MCF 10A (cell line): ENCODE results near the gene PKNOX2. TPM values are rescaled to one million over a fixed set of nuclear protein-coding genes. Genes with fewer than 3 reads are reported as not detected.

ENCODE experiments used
- BruUV-seq: library from RNA; stranded (reverse); fragments of 400-500 nt; replicated peaks from 2 replicates; lab custom pipeline; 2021; lab: Mats Ljungman, UMichigan
- CTCF ChIA-PET: fragments of 300-600 bp; sonication (Branson Sonifier 250); formaldehyde crosslinking; extraction: SDS; loops from one replicate; lab custom pipeline; 2021; ENCODE audit warnings: antibody characterized with exemption, inconsistent platforms; lab: Yijun Ruan, JAX
- POLR2A ChIA-PET: fragments of 300-600, 350-650 bp; sonication (Branson Sonifier 250); formaldehyde crosslinking; extraction: SDS; loops from one replicate; lab custom pipeline; 2020; ENCODE audit warnings: antibody characterized with exemption, inconsistent platforms; lab: Yijun Ruan, JAX
- DNase-seq: peaks from one replicate; pipeline ENCODE4 v3.0.0-alpha.2; 2018; ENCODE audit not compliant: unreplicated experiment
- H3K27ac Mint-ChIP-seq: one replicate; pipeline ENCODE4 v1.8.0; 2022; ENCODE audit warnings: mild to moderate bottlenecking, low read depth, mixed read lengths; ENCODE audit not compliant: unreplicated experiment
- H3K27me3 Mint-ChIP-seq: one replicate; pipeline ENCODE4 v1.8.0; 2022; ENCODE audit warnings: mixed read lengths; ENCODE audit not compliant: insufficient read depth, unreplicated experiment
- H3K36me3 Mint-ChIP-seq: one replicate; pipeline ENCODE4 v1.8.0; 2022; ENCODE audit warnings: mild to moderate bottlenecking, moderate library complexity, mixed read lengths; ENCODE audit not compliant: insufficient read depth, unreplicated experiment
- H3K4me1 Mint-ChIP-seq: one replicate; pipeline ENCODE4 v1.8.0; 2022; ENCODE audit warnings: mixed read lengths; ENCODE audit not compliant: insufficient read depth, unreplicated experiment
- H3K4me3 Mint-ChIP-seq: one replicate; pipeline ENCODE4 v1.8.0; 2022; ENCODE audit warnings: mild to moderate bottlenecking, moderate library complexity, mixed read lengths; ENCODE audit not compliant: unreplicated experiment
- H3K9me3 Mint-ChIP-seq: one replicate; pipeline ENCODE4 v1.8.0; 2022; ENCODE audit warnings: mixed read lengths; ENCODE audit not compliant: unreplicated experiment
- CTCF ChIP-seq: fragments of 200-600 bp; IDR thresholded peaks from one replicate; pipeline ENCODE4 v1.8.0; 2022; ENCODE audit warnings: antibody characterized with exemption, mild to moderate bottlenecking; ENCODE audit not compliant: unreplicated experiment
- intact Hi-C: fragments of 100-400 bp; cut with micrococcal nuclease; formaldehyde crosslinking; loops from 2 replicates; pipeline ENCODE4 v1.14.1; 2022
- total RNA-seq: library from RNA; stranded (reverse); gene quantifications from 2 replicates; pipeline ENCODE4 v1.2.3, GENCODE V29; 2022

Gene PKNOX2
- total RNA-seq, 1 experiment from 2014 or later, result not detected

DNA sequence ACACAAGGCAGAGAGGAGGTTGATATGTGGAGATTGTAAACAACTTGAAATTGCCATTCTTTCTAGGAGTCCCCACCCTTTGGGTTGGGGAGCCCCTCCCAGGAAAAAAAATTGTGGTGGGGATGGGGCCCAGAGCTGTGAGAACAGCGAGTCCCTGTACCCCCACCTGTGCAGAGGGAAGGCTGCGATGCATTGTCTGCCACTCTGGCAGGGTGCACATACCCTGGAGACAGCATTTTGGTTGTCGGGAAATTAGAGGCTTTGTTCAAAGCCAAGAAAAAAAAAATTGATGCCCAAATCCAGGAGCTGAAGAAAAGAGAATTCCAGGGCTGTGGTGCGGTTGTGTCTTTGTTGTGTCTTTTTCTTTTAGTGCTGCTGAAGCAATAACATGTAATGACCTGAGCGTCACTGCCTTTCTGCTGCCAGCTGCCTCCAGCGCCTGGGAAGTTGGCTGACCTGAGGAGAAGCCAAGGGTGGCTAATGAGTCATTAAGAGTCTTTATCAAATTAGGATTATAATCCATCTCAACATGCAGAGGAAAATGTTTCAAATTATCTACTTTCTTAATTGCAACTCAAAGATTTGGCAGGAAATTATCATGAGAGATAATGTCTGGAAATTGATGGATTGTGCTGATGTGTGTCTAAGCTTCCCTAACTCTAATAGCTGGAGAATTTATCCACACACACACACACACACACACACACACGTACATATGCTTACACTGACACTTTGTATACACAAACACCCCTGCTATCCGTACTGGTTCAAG lies 8.0 kb upstream of the PKNOX2 start:
- no peak for DNase-seq
- Mint-ChIP-seq H3K36me3 (no peaks in the 10 kb centered on the region), H3K4me1 (no peaks in the 10 kb centered on the region), H3K9me3 (no peaks in the 10 kb centered on the region), H3K27me3 (no peaks in the 10 kb centered on the region), H3K27ac (no peak overlapping the region), H3K4me3 (no peak overlapping the region)
- intact Hi-C loops, result no loop called here
- ChIA-PET POLR2A (no interaction called here), CTCF (interaction anchor here (0.5 to 14.8 kb wide), 7 partner anchors 14 to 248 kb away, joined by 3 to 192 read pairs (median 3); no protein-coding TSS in a partner anchor)
- no TSS peak for BruUV-seq
- TF ChIP-seq CTCF, result no peak

DNA sequence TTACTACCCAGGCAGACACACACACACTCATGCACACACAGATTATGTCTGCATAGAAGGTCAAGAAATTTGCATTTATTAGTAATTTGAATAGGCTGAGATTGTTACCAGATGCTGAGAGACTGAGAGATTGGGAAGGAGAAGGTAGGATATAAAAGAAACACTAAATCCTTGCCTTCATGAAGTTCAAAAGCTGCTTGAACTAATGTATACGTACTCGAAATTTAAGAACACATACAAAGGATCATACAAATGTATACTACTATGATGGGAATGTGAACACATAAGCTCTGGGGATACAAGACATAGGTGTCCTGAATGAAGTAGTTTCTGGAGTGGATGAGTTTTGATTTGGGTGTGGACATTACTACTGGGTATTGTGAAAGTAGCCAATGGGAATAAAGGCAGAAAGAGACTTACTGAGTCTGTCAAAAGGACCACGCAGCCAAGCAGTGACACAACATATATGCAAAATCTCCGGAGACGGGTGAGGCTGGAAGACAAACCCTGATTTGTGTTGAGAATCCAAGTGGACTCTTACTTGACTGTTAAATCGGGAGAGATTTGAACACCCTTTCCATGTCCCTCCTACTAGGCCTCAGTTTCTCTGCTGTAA lies 7.3 kb upstream of the PKNOX2 start:
- no peak overlapping the region for H3K27ac Mint-ChIP-seq
- H3K27me3 Mint-ChIP-seq, result no peaks in the 10 kb centered on the region
- no peaks in the 10 kb centered on the region for H3K4me1 Mint-ChIP-seq
- POLR2A ChIA-PET, result no interaction called here
- DNase-seq, result no peak
- no peak overlapping the region for H3K4me3 Mint-ChIP-seq
- no peaks in the 10 kb centered on the region for H3K9me3 Mint-ChIP-seq
- no TSS peak for BruUV-seq
- CTCF ChIA-PET, result interaction anchor here (0.7 to 14.8 kb wide), 8 partner anchors 8 to 291 kb away, joined by 3 to 192 read pairs (median 4); no protein-coding TSS in a partner anchor
- H3K36me3 Mint-ChIP-seq, result no peaks in the 10 kb centered on the region
- intact Hi-C loops, result no loop called here
- TF ChIP-seq CTCF, result no peak

DNA sequence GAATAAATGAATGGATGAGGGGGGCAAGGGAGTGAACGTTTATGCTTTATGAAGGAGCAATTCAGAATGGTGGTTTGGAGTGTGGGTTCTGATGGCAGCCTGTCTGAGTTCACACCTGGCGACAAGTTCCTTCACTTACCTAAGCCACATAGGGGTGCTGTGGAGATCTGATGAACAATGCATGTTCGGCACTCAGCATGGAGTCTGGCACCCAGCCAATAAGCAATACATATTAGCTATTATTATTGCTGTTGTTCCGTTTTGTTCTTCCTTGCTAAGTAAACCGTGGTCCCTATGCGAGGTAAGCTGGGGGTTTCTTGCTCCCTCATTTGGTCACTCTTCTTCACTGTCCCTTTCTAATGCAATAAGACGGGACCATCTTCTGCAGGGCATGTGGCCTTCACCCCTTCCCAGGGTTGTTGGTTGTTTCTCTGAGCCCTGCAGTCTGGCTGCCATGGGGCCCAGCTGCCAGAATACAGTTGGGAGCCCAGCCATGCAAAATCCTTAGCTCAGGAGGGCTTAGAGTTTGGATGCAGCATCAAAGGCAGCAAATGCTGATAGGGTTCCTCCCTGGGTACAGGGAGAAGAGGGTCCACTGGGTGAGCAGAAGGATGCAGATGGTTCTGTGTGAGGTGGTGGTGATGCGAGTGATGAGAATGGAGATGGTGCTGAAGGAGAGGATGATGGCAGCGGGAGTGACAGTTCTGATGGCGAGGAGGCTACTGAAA lies 6.4 kb upstream of the PKNOX2 start:
- no peaks in the 10 kb centered on the region for H3K36me3 Mint-ChIP-seq
- no TSS peak for BruUV-seq
- CTCF ChIA-PET, result interaction anchor here (0.9 to 14.8 kb wide), 7 partner anchors 9 to 292 kb away, joined by 3 to 192 read pairs (median 4); no protein-coding TSS in a partner anchor
- DNase-seq, result peak; percentile 17
- intact Hi-C loops, result no loop called here
- H3K27ac Mint-ChIP-seq, result no peak overlapping the region
- TF ChIP-seq CTCF, result no peak
- H3K4me3 Mint-ChIP-seq, result no peak overlapping the region
- no peaks in the 10 kb centered on the region for H3K9me3 Mint-ChIP-seq
- no peaks in the 10 kb centered on the region for H3K27me3 Mint-ChIP-seq
- no peaks in the 10 kb centered on the region for H3K4me1 Mint-ChIP-seq
- POLR2A ChIA-PET, result no interaction called here
